ENCODE data around the gene ZBTB2. TPM values are rescaled to one million over a fixed set of nuclear protein-coding genes. Genes with fewer than 3 reads are reported as not detected.
"Not testable (repeated sequence)": the region's sequence is repeated elsewhere in the genome, so short reads cannot be mapped to it uniquely, and the experiment has no call there.

ZBTB2 gene
- polyA plus RNA-seq, 1 of the 3 experiments (the other 2 are of a cell fraction) = 6.7 TPM

DNA sequence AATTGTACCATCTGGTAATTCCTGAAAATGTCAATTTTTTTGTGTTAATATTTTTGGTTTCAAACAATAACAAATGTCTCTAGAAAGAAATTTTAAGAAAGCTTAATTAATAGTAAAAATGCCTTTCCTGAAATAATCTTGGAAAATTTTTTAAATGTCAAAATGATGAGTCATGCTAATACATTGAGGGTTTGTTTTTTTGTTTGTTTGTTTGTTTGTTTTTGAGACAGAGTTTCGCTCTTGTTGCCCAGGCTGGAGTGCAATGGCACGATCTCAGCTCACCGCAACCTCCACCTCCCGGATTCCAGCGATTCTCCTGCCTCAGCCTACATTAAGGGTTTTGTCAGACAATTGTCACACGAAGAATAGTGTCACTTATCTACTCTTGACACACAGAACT, 34.4 kb downstream of the ZBTB2 start:
- not testable (repeated sequence) for H3K4me3 ChIP-seq (ENCODE audit: low read depth in 2 of 2, low read length in 1 of 2); H3K27ac ChIP-seq (ENCODE audit: low read depth in 2 of 2, low read length in 1 of 2); H3K79me2 ChIP-seq (ENCODE audit: insufficient read depth); H2AFZ ChIP-seq (ENCODE audit: low read depth); H4K20me1 ChIP-seq (ENCODE audit: insufficient read depth); H3K4me1 ChIP-seq (ENCODE audit: control insufficient read depth in 1 of 2, insufficient read depth in 2 of 2, low read depth in 1 of 2, low read length in 1 of 2); H3K9me3 ChIP-seq; H3K9ac ChIP-seq; H3K27me3 ChIP-seq (ENCODE audit: insufficient read depth); DNase-seq; H3K4me2 ChIP-seq; H3K9me2 ChIP-seq
- ChIA-PET POLR2A (interaction anchor here (0.7 to 1.3 kb wide), 2 partner anchors 34 to 281 kb away, joined by 3 read pairs; no protein-coding TSS in a partner anchor), CTCF (interaction anchor here (0.9 to 1.2 kb wide), 2 partner anchors 33 to 542 kb away, joined by 3 to 4 read pairs; no protein-coding TSS in a partner anchor)
- Histone ChIP-seq H3F3A (replicated peaks; ENCODE audit: insufficient read depth) (peaks cover 13% of the 10 kb centered on the region), H3K36me3 (replicated peaks in 1 of 2; ENCODE audit: control insufficient read depth in 1 of 2, insufficient read depth in 2 of 2, low read length in 1 of 2) (peaks cover 14 to 27% of the 10 kb centered on the region in 2 experiments)
- 94% methylated on average over 6 of the region's 6 CpGs for WGBS (ENCODE audit: low lambda C conversion rate)

DNA sequence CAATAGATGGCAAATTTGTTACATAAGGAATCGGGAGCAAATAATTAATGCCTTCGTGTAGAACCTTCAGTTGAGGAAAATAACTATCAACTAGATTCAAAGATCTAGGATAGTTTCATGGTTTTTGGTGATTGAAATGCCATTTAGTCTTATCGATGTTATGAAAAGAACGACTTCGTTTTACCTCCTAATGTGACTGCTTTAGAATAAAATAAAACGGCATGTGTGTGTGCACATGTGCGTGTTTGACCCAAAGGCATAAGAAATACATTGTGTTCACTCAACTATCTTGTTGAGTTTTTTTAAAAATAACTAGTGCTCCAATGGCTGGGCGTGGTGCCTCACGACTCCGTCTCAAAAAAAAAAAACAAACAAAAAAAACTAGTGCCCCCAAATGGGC, 37.6 kb downstream of the ZBTB2 start:
- H2AFZ ChIP-seq (ENCODE audit: low read depth) = no peak overlapping the region
- no peak overlapping the region for H3K9ac ChIP-seq
- H3K79me2 ChIP-seq (ENCODE audit: insufficient read depth) = peaks cover 6% of the 10 kb centered on the region; the same call in 1 of the 2 replicates
- ChIA-PET POLR2A (no interaction called here), CTCF (interaction anchor here (0.6 to 1.6 kb wide), 5 partner anchors 18 to 462 kb away, joined by 3 to 4 read pairs (median 3); no protein-coding TSS in a partner anchor)
- H3K27ac ChIP-seq (ENCODE audit: low read depth in 2 of 2, low read length in 1 of 2) = no peak overlapping the region
- 94% methylated on average over 10 of the region's 10 CpGs for WGBS (ENCODE audit: low lambda C conversion rate)
- no peak overlapping the region for H3K4me3 ChIP-seq (ENCODE audit: low read depth in 2 of 2, low read length in 1 of 2)
- DNase-seq = no peak
- H3K27me3 ChIP-seq (ENCODE audit: insufficient read depth) = no peaks in the 10 kb centered on the region
- no peaks in the 10 kb centered on the region for H4K20me1 ChIP-seq (ENCODE audit: insufficient read depth)
- H3K36me3 ChIP-seq (replicated peaks in 1 of 2; ENCODE audit: control insufficient read depth in 1 of 2, insufficient read depth in 2 of 2, low read length in 1 of 2) = peaks cover 22 to 24% of the 10 kb centered on the region in 2 experiments
- no peaks in the 10 kb centered on the region for H3K4me1 ChIP-seq (ENCODE audit: control insufficient read depth in 1 of 2, insufficient read depth in 2 of 2, low read depth in 1 of 2, low read length in 1 of 2)
- no peaks in the 10 kb centered on the region for H3K9me3 ChIP-seq
- no peak for TF ChIP-seq TEAD4 (IDR thresholded peaks at IDR 0.05; ENCODE audit: borderline replicate concordance, insufficient read depth)
- no peak for TF ChIP-seq GATA2 (CRISPR knock-in tag; IDR thresholded peaks at IDR 0.05)
- no peak for TF ChIP-seq RFX5 (IDR thresholded peaks at IDR 0.05; ENCODE audit: low read length)
- no peak for TF ChIP-seq NFIC (IDR thresholded peaks at IDR 0.05; ENCODE audit: borderline replicate concordance)
- no peak overlapping the region for H3K4me2 ChIP-seq
- peaks cover 13% of the 10 kb centered on the region for H3F3A ChIP-seq (replicated peaks; ENCODE audit: insufficient read depth)
- H3K9me2 ChIP-seq = no peaks in the 10 kb centered on the region

DNA sequence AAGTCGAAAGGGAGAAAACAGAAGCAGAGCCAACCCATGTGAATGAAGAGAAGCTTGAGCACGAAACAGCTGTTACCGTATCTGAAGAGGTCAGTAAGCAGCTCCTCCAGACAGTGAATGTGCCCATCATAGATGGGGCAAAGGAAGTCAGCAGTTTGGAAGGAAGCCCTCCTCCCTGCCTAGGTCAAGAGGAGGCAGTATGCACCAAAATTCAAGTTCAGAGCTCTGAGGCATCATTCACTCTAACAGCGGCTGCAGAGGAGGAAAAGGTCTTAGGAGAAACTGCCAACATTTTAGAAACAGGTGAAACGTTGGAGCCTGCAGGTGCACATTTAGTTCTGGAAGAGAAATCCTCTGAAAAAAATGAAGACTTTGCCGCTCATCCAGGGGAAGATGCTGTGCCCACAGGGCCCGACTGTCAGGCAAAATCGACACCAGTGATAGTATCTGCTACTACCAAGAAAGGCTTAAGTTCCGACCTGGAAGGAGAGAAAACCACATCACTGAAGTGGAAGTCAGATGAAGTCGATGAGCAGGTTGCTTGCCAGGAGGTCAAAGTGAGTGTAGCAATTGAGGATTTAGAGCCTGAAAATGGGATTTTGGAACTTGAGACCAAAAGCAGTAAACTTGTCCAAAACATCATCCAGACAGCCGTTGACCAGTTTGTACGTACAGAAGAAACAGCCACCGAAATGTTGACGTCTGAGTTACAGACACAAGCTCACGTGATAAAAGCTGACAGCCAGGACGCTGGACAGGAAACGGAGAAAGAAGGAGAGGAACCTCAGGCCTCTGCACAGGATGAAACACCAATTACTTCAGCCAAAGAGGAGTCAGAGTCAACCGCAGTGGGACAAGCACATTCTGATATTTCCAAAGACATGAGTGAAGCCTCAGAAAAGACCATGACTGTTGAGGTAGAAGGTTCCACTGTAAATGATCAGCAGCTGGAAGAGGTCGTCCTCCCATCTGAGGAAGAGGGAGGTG, 38.7 kb downstream of the ZBTB2 start:
- no peak overlapping the region for H2AFZ ChIP-seq (ENCODE audit: low read depth)
- CTCF ChIA-PET = interaction anchor here (0.6 to 1.6 kb wide), 5 partner anchors 16 to 137 kb away, joined by 3 to 4 read pairs (median 3); no protein-coding TSS in a partner anchor
- H3K9me2 ChIP-seq = no peaks in the 10 kb centered on the region

More for the DNA sequence above, 38.7 kb downstream of the ZBTB2 start:
- H3K79me2 ChIP-seq (ENCODE audit: insufficient read depth) = peaks cover 6% of the 10 kb centered on the region; the same call in 1 of the 2 replicates
- H3K27ac ChIP-seq (ENCODE audit: low read depth in 2 of 2, low read length in 1 of 2) = no peak overlapping the region
- no peak for DNase-seq
- TF ChIP-seq YY1 (IDR thresholded peaks at IDR 0.05; ENCODE audit: low read depth) (no peak), SMC3 (IDR thresholded peaks at IDR 0.05; ENCODE audit: low read depth, low read length) (no peak)
- TF ChIP-seq, protein P1, sequence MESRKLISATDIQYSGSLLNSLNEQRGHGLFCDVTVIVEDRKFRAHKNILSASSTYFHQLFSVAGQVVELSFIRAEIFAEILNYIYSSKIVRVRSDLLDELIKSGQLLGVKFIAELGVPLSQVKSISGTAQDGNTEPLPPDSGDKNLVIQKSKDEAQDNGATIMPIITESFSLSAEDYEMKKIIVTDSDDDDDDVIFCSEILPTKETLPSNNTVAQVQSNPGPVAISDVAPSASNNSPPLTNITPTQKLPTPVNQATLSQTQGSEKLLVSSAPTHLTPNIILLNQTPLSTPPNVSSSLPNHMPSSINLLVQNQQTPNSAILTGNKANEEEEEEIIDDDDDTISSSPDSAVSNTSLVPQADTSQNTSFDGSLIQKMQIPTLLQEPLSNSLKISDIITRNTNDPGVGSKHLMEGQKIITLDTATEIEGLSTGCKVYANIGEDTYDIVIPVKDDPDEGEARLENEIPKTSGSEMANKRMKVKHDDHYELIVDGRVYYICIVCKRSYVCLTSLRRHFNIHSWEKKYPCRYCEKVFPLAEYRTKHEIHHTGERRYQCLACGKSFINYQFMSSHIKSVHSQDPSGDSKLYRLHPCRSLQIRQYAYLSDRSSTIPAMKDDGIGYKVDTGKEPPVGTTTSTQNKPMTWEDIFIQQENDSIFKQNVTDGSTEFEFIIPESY (IDR thresholded peaks at IDR 0.05; ENCODE audit: borderline replicate concordance, low read depth) = no peak
- no peak overlapping the region for H3K9ac ChIP-seq
- H3K4me3 ChIP-seq (ENCODE audit: low read depth in 2 of 2, low read length in 1 of 2) = no peak overlapping the region
- no peaks in the 10 kb centered on the region for H4K20me1 ChIP-seq (ENCODE audit: insufficient read depth)
- H3K4me2 ChIP-seq = no peak overlapping the region
- no peaks in the 10 kb centered on the region for H3K9me3 ChIP-seq
- peaks cover 19 to 26% of the 10 kb centered on the region in 2 experiments for H3K36me3 ChIP-seq (replicated peaks in 1 of 2; ENCODE audit: control insufficient read depth in 1 of 2, insufficient read depth in 2 of 2, low read length in 1 of 2)
- no peaks in the 10 kb centered on the region for H3K27me3 ChIP-seq (ENCODE audit: insufficient read depth)
- peaks cover 7% of the 10 kb centered on the region for H3F3A ChIP-seq (replicated peaks; ENCODE audit: insufficient read depth)
- H3K4me1 ChIP-seq (ENCODE audit: control insufficient read depth in 1 of 2, insufficient read depth in 2 of 2, low read depth in 1 of 2, low read length in 1 of 2) = no peaks in the 10 kb centered on the region
- POLR2A ChIA-PET = no interaction called here
- 92% methylated on average over 19 of the region's 19 CpGs for WGBS (ENCODE audit: low lambda C conversion rate)

Measured in SK-N-SH (cell line).